COLO829 (cell line): Measurements from ENCODE around the gene KLK5.
"Not testable (repeated sequence)": the region's sequence is repeated elsewhere in the genome, so short reads cannot be mapped to it uniquely, and the experiment has no call there.

Experiments
- DNase-seq: peaks from one replicate; pipeline ENCODE4 v3.0.0; 2012; ENCODE audit warnings: low spot score

Gene KLK5

GRCh38 chr19:50921426-50922316 is 31.2 kb downstream of the KLK5 start:
- DNase-seq, result peak; percentile 42

GRCh38 chr19:50916069-50916468 is 36.8 kb downstream of the KLK5 start:
- no peak for DNase-seq

GRCh38 chr19:50912727-50913716 is 39.8 kb downstream of the KLK5 start:
- no peak for DNase-seq

DNA sequence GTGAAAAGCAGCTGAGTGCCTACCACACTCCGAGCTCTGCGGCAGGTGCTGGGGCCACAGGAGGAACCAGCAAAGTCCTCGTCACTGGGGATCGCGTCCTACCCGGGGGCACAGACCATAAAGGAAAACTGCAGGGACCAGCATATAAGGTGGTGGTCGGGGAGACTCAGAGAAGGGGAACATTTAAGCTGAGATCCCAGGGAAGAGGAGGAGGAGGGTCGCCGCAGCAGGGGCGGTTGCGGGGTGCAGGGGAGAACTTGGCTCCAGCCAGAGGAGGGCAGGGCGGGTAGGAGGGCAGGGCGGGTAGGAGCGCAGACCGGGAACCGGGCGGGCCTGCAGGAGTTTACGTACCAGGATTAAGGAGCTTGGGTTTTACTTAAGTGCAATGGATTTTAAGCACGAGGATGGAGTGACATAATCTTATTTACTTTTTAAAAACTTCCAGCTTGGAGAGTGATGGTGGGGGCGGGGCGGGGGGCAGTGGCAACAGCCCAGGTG is 40.7 kb downstream of the KLK5 start:
- DNase-seq, result no peak

GRCh38 chr19:50911206-50912101 is 41.4 kb downstream of the KLK5 start, which contains the start of gene KLK4:
Gene KLK4, minus strand, starts transcription at chr19:50911395. Its CDS starts 657 bp downstream, at chr19:50910738.
- no peak for DNase-seq

DNA sequence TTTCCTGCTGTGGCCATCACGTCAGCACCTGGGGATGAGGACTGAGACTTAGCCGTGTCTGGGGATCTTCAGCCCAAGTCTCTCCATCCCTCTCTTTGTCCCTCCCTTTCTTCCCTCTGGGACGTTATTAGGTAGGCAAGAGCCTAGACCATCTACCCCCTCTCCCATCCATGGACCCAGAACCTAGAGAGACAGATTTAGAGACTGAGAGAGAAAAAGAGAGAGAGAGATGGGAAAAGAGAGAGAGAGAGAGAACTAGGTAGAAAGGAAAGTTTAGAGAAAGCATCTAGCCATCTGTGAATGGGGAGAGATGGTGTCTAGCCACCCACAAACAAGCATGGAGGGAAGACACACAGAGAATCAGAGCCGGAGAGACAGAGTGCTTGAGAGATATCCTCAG is 42.1 kb downstream of the KLK5 start:
- DNase-seq, result no peak

GRCh38 chr19:50909240-50910070 is 43.4 kb downstream of the KLK5 start:
- peak; percentile 77 for DNase-seq

- no peak for DNase-seq
Measured at GRCh38 chr19:50908336-50908735, 44.5 kb downstream of the KLK5 start.

DNA sequence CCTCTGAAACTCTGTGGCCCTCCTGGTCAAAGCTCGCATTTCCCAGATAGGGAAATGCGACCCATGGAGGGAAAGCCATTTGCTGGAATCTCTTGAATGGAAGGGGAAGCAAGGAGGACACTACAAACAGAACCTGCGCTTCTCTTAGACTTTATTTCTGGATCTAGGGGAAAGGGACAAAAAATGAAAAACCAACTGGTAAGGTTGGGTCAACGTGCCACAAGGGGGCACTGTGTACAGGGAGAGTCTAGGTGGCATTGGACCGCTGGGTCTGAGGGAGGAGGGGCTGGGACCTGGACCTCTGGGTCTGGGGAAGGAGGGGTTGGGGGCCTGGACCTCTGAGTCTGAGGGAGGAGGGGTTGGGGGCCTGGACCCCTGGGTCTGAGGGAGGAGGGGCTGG is 46.6 kb downstream of the KLK5 start:
- DNase-seq, result peak; percentile 32

DNA sequence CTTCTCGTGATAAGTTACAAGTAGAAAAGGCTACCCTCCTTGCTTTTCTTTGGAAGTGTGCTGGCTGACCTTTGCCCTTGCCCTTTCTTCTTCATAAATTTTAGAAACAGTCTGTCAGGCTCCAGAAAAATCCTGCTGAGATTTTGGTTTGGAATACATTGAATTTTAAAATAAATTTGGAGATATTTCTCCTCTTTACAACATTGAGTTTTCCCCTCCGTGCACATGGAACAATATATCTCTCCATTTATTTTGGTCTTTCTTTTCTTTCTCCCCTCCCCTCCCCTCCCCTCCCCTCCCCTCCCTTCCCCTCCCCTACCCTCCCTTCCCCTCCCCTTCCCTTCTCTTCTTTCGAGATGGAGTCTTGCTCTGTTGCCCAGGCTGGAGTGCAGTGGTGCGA is 50.2 kb downstream of the KLK5 start:
- no peak for DNase-seq

DNA sequence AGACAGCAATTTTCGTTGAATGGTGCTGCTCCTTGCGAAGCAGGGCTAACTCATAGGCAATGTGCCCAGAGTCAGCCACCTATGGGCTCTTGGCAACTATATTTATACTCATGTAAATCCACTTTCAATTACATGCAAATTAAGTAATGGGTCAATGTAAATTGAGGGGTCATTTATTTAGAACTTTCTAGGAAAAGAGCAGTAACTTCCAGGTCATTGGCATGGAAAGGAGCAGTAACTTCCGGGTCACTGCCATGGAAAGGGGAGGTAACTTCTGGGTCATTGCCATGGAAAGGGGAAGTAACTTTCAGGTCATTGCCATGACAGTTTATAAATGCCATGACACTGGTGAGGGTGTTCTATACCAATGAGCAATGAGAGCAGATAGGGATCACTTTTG is 53.3 kb downstream of the KLK5 start:
- no peak for DNase-seq

DNA sequence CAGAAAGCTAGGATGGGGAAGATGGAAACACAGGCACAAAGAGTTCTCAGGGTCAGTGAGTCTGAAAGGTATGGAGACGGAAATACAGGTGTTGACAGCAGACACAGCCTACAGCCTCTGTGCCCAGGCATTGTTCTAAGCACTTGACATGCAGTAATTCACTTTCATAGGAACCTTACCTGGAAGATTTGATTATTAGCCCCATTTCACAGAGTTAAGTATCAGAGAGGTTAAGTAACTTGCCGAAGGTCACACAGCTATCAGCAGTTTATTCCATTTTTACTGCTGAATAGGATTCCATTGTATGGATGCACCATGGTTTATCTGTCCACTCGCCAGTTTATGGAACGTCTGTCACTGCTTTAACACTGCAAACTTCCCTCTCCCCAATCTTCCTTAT is 54.8 kb downstream of the KLK5 start:
- DNase-seq, result no peak

DNA sequence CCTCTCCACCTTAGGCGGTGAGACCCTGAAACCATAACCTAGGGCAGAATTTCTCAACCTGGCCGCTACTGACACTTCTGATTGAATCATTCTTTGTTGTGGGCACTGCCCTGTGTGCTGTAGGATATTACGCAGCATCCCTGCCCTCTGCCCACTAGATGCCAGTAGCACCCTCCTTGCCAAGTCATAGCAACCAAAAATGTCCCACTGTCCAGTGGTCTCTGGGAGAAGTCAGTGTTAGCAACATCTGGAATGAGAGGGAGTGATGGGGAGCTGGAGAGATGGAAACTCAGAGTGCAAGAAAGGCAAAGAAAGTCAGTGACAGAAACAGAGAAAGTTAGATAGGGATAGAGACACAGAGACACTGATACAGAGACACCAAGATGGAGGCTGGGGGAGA is 55.2 kb downstream of the KLK5 start:
- DNase-seq, result no peak

- DNase-seq, result no peak
Measured at GRCh38 chr19:50897191-50897607, 55.6 kb downstream of the KLK5 start.

DNA sequence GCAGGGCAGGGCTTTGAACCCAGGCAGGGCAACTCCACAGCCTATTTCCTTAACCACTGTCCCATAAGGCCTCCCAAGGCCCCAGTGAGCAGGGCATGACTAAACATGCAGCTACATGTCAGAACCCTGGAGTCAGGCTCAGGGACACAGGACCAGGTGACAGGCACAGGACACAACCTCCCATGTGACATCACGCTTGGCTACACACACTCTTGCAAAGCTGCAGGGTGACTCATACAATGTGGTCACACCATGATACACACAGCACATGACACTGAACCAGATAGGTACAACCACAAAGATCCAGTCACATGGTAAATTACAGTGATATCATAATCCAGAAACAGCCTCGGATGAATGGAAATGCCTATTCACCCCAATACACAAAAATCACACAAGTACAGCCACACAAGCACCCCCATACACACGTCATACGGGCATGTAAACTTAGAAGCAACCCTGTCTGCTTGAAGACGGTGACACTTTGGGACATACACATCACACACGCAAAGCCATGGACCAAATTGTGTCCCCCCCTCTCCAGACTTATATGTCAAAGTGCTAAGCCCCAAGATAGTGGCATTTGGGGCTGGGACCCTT is 56.1 kb downstream of the KLK5 start:
- no peak for DNase-seq

GRCh38 chr19:50896089-50896590 is 56.7 kb downstream of the KLK5 start:
- DNase-seq, result not testable (repeated sequence)

- no peak for DNase-seq
Measured at GRCh38 chr19:50894478-50895356, 58.1 kb downstream of the KLK5 start.
